Skin of body (tissue), 2 donors: ENCODE data around the gene CCDC59. TPM values are rescaled to one million over a fixed set of nuclear protein-coding genes. Genes with fewer than 3 reads are reported as not detected.

Experiments
- DNase-seq: peaks from one replicate; lab custom pipeline; 2025; lab: John Stamatoyannopoulos, UW
- total RNA-seq: library from RNA; depleted of rRNA; stranded (reverse); fragments of >200 nt; gene quantifications from one replicate; pipeline ENCODE4 v1.2.3, GENCODE V29; 2014

Gene CCDC59
- total RNA-seq, 1 donor from 2014 or later = 45.4 TPM

- DNase-seq = no peak
Observed at GRCh38 chr12:82319276-82319675, 38.9 kb downstream of the CCDC59 start.

- DNase-seq = no peak
Observed at GRCh38 chr12:82314406-82314892, 43.7 kb downstream of the CCDC59 start.

Other genes starting within 250 kb of the CCDC59 start
- 24.9 TPM for gene METTL25, start 142 bp upstream of the CCDC59 start, total RNA-seq